ENCODE measurements around the gene SORCS1.

SORCS1 gene

DNA sequence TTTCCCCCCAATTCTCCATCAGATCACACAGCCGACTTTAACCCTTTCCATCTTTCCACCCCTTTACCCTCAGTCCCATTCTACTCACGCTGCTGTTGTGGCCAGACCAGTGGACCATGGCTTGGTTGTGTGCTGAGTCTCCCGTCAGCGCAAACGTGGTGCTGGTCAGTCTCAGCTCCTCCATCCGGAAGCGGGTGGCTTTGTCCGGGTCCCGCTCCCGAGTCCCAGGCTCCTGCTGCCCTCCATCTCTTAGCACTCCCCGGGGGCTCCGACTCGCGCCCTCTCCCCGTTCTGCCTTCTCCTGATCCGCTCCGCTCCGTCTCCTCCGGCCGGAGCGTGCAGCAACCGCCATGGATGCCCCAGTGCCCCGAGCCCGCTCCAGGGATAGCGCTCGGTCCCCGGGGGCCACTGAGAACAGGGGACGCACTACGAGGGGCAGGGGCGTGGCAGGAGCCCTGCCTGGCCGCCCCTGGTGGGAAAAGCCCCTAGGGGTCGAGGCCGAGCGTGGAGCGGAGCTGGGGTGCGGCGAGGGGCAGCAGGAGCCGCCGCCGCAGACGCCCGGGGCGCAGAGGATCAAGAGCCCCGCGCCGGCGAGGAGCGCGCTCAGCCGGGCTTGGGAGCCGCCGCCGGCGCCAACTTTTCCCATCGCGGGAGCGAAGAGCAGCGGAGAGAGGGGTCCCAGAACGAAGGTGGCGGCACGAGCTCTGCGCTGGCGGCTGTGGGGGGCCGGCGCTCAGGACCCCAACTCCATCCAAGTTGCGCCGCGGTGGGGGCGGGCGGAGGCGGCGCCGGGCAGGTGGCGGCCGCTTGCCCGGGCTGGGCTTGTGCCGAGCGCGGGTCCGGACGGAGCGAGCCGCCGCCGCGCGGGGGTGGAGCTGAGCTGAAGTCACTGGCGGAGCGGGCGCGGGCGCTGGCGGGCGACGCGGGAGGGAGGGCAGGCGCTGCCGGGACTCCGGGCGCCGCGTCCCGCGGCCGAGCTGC lies at the start of gene SORCS1:
Gene SORCS1, minus strand, starts transcription at position 826 of the 981 bp plus-strand sequence.
- Mint-ChIP-seq H3K9me3 (no peaks in the 10 kb centered on the region), H3K4me3 (peak within 1 kb of the TSS; percentile 88), H3K4me1 (peaks cover 13% of the 10 kb centered on the region), H3K36me3 (ENCODE audit: low read depth) (no peaks in the 10 kb centered on the region), H3K27ac (no peak within 1 kb of the TSS), H3K27me3 (ENCODE audit: low read depth, poor library complexity) (peaks cover 66% of the 10 kb centered on the region)
- DNase-seq, result peak; percentile 80
- TF ChIP-seq, protein P1, sequence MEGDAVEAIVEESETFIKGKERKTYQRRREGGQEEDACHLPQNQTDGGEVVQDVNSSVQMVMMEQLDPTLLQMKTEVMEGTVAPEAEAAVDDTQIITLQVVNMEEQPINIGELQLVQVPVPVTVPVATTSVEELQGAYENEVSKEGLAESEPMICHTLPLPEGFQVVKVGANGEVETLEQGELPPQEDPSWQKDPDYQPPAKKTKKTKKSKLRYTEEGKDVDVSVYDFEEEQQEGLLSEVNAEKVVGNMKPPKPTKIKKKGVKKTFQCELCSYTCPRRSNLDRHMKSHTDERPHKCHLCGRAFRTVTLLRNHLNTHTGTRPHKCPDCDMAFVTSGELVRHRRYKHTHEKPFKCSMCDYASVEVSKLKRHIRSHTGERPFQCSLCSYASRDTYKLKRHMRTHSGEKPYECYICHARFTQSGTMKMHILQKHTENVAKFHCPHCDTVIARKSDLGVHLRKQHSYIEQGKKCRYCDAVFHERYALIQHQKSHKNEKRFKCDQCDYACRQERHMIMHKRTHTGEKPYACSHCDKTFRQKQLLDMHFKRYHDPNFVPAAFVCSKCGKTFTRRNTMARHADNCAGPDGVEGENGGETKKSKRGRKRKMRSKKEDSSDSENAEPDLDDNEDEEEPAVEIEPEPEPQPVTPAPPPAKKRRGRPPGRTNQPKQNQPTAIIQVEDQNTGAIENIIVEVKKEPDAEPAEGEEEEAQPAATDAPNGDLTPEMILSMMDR (IDR thresholded peaks at IDR 0.05), result no peak

DNA sequence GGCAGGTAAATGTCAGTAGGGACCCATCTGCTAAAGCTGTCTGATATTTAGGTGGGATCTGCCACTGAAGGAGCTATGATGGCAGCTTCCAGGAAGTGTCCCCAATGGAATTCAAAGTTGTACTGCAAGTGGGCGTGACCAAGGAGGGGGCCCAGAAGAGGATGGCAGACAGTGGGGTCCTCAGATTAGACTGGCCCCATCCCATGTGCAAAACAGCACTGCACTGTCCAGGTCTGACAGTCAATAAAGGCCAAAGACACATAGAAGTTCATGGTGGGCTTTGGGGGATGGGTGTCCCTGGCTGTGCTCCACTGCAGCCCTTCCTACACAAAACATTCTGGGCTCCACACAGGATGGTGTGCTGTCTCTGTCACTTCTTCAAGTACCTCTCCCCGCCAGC lies 49.8 kb upstream of the SORCS1 start:
- no peak for DNase-seq
- H3K9me3 Mint-ChIP-seq, result no peaks in the 10 kb centered on the region
- TF ChIP-seq, protein P1 (IDR thresholded peaks at IDR 0.05), result no peak
- H3K36me3 Mint-ChIP-seq (ENCODE audit: low read depth), result no peaks in the 10 kb centered on the region
- no peaks in the 10 kb centered on the region for H3K4me1 Mint-ChIP-seq
- no peak overlapping the region for H3K4me3 Mint-ChIP-seq
- no peak overlapping the region for H3K27ac Mint-ChIP-seq
- no peaks in the 10 kb centered on the region for H3K27me3 Mint-ChIP-seq (ENCODE audit: low read depth, poor library complexity)

DNA sequence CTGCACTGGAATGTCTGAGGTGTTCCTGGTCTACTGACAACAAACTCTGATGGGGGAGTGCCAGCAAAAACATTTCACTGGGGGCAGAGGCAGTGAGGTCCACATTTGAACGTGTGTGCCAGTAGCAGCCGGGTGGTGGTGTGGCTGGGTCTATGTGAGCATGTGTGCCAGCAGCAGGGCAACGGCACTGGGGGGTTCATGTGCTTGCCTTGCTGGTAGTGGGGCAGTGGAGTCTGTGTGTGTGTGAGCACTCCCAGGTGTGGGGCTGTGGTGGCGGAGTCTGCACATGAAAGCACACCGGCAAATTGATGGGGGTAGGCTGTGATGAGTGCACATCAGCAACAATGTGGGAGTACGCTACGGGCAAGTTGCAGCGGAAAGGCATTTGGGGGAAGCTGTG lies 49.4 kb upstream of the SORCS1 start:
- Mint-ChIP-seq H3K36me3 (ENCODE audit: low read depth) (no peaks in the 10 kb centered on the region), H3K9me3 (no peaks in the 10 kb centered on the region), H3K27me3 (ENCODE audit: low read depth, poor library complexity) (no peaks in the 10 kb centered on the region), H3K4me1 (no peaks in the 10 kb centered on the region), H3K27ac (no peak overlapping the region), H3K4me3 (no peak overlapping the region)
- DNase-seq, result no peak
- TF ChIP-seq, protein P1 (IDR thresholded peaks at IDR 0.05), result no peak

DNA sequence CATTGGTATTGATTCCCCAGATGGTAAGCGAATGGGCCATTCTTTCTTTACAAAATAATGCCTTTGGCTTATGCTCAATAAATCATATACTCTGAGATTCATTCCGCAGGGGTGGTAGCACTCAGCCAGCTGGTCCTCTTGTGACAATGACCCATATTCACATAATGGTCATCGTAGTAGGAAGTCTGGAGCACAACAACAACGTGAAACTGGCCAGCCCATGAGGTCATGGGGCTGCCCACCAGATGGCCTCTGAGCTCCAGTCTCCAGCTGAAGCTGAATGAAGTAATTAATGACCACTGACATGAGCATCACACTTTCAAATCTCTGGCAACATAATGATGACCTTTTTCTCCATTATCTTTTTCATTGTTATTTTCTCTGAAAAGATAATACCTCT lies 42.3 kb upstream of the SORCS1 start:
- Mint-ChIP-seq H3K4me1 (no peaks in the 10 kb centered on the region), H3K36me3 (ENCODE audit: low read depth) (no peaks in the 10 kb centered on the region), H3K27ac (no peak overlapping the region), H3K9me3 (no peaks in the 10 kb centered on the region), H3K27me3 (ENCODE audit: low read depth, poor library complexity) (peaks cover 3% of the 10 kb centered on the region), H3K4me3 (no peak overlapping the region)
- TF ChIP-seq, protein P1 (IDR thresholded peaks at IDR 0.05), result no peak
- no peak for DNase-seq

DNA sequence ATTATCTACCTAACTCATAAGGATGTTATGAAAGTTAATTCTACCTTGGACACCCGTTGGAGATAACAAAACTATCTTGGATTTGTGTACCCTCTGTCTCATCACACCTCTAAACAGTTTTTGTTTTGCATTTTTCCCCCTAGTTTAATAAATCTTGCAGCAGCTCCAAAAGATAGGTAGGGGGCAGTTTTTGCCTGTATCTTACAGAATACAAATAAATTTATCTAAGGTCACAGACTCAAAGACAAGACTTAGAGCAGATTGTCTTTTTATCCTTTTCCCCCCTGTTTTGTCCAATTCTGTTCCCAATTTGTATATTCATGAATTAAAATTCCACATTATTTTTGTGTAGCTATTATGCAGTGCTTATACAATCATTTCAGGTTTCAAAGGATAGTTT lies 5.0 kb upstream of the SORCS1 start:
- Mint-ChIP-seq H3K9me3 (no peaks in the 10 kb centered on the region), H3K27me3 (ENCODE audit: low read depth, poor library complexity) (peaks cover 37% of the 10 kb centered on the region), H3K4me3 (no peak overlapping the region), H3K4me1 (peaks cover 7% of the 10 kb centered on the region), H3K27ac (no peak overlapping the region), H3K36me3 (ENCODE audit: low read depth) (no peaks in the 10 kb centered on the region)
- DNase-seq, result no peak
- TF ChIP-seq, protein P1 (IDR thresholded peaks at IDR 0.05), result no peak

DNA sequence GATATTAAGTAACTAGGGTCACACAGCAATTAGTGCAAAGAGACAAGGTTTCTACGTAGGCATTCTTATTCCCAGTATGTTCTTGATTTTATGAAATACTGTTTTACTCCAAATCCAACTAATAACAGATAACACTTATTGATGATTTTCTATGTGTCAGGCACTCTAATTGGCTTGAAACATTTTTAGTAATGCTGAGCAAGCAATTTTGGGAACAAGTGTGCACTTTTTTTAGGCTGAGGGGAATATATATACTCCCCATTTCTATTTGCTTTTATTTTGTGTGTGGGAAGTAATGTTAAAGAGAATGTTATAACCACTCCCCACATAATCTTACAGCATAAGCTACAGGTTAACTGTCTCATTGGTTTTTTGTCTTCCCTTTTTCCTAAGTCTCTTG lies 4.2 kb upstream of the SORCS1 start:
- Mint-ChIP-seq H3K27ac (no peak overlapping the region), H3K27me3 (ENCODE audit: low read depth, poor library complexity) (peaks cover 37% of the 10 kb centered on the region), H3K36me3 (ENCODE audit: low read depth) (no peaks in the 10 kb centered on the region), H3K4me3 (no peak overlapping the region), H3K4me1 (peaks cover 9% of the 10 kb centered on the region), H3K9me3 (no peaks in the 10 kb centered on the region)
- no peak for DNase-seq
- TF ChIP-seq, protein P1 (IDR thresholded peaks at IDR 0.05), result no peak
